ENCODE data around the gene SKAP1.

- TF ChIP-seq CTCF (IDR thresholded peaks at IDR 0.05) (no peak), EZH2 (IDR thresholded peaks at IDR 0.05) (no peak)
These were observed 121.4 kb downstream of the SKAP1 start for GRCh38 chr17:48308581-48308980.
